Neutrophil (primary cell): ENCODE data around the gene QARS1.

Source experiments
- H3K27ac ChIP-seq: fragments of 200-600 bp; sonication (generic); 2 replicates; pipeline ENCODE4 v1.5.1; 2016; ENCODE audit warnings: mild to moderate bottlenecking, moderate library complexity
- H3K27me3 ChIP-seq: fragments of 200-600 bp; sonication (generic); 2 replicates; pipeline ENCODE4 v1.6.0; 2016; ENCODE audit warnings: mild to moderate bottlenecking
- H3K36me3 ChIP-seq: fragments of 200-600 bp; sonication (generic); 2 replicates; pipeline ENCODE4 v1.5.1; 2017
- H3K4me1 ChIP-seq, 2 experiments: fragments of 200-600 bp in 1 of 2; sonication (generic) in 1 of 2; 1 replicate in 1 of 2; 2 replicates in 1 of 2; pipeline versions ENCODE4 v1.5.1 to v1.6.1; 2013 to 2016; ENCODE audit warnings: low read depth in 1 of 2, low read length in 1 of 2, mild to moderate bottlenecking in 1 of 2, moderate library complexity in 1 of 2; ENCODE audit not compliant: control insufficient read depth in 1 of 2, insufficient read depth in 1 of 2
- H3K4me3 ChIP-seq, 2 experiments: fragments of 200-600 bp in 1 of 2; sonication (generic) in 1 of 2; 1 replicate in 1 of 2; 2 replicates in 1 of 2; pipeline ENCODE4 v1.5.1; 2013 to 2016; ENCODE audit warnings: low read depth in 1 of 2, low read length in 1 of 2, mild to moderate bottlenecking in 1 of 2, moderate library complexity in 1 of 2
- H3K9me3 ChIP-seq: fragments of 200-600 bp; sonication (generic); 2 replicates; pipeline ENCODE4 v1.5.1; 2016
- CTCF ChIP-seq: fragments of 200-600 bp; sonication (generic); IDR thresholded peaks from 2 replicates; pipeline ENCODE4 v1.5.1; 2016; ENCODE audit warnings: antibody characterized with exemption

QARS1 gene

GRCh38 chr3:49076116-49076515, 28.4 kb downstream of the QARS1 start:
- Histone ChIP-seq H3K36me3 (peaks cover 68% of the 10 kb centered on the region), H3K4me3 (no peak overlapping the region), H3K27me3 (no peaks in the 10 kb centered on the region), H3K9me3 (no peaks in the 10 kb centered on the region), H3K4me1 (no peaks in the 10 kb centered on the region), H3K27ac (no peak overlapping the region)
- TF ChIP-seq CTCF = no peak

- no peak overlapping the region for H3K4me3 ChIP-seq
- H3K4me1 ChIP-seq = peaks cover 7 to 8% of the 10 kb centered on the region in 2 experiments
- no peak for TF ChIP-seq CTCF
- peaks cover 43% of the 10 kb centered on the region for H3K36me3 ChIP-seq
- no peak overlapping the region for H3K27ac ChIP-seq
- no peaks in the 10 kb centered on the region for H3K27me3 ChIP-seq
- H3K9me3 ChIP-seq = no peaks in the 10 kb centered on the region
Observed at GRCh38 chr3:49058011-49058410, 46.5 kb downstream of the QARS1 start.

- Histone ChIP-seq H3K9me3 (no peaks in the 10 kb centered on the region), H3K27ac (no peak overlapping the region), H3K36me3 (peaks cover 46% of the 10 kb centered on the region), H3K4me1 (peaks cover 7 to 8% of the 10 kb centered on the region in 2 experiments), H3K27me3 (no peaks in the 10 kb centered on the region), H3K4me3 (no peak overlapping the region)
- no peak for TF ChIP-seq CTCF
Observed at GRCh38 chr3:49057268-49057667, 47.3 kb downstream of the QARS1 start.

GRCh38 chr3:49054344-49054862, 50.2 kb downstream of the QARS1 start:
- H3K27me3 ChIP-seq = no peaks in the 10 kb centered on the region
- no peaks in the 10 kb centered on the region for H3K9me3 ChIP-seq
- no peak overlapping the region for H3K4me3 ChIP-seq
- peaks cover 53% of the 10 kb centered on the region for H3K36me3 ChIP-seq
- peaks cover 7 to 8% of the 10 kb centered on the region in 2 experiments for H3K4me1 ChIP-seq
- H3K27ac ChIP-seq = no peak overlapping the region
- no peak for TF ChIP-seq CTCF

GRCh38 chr3:49053543-49053942, 51.0 kb downstream of the QARS1 start:
- peaks cover 53% of the 10 kb centered on the region for H3K36me3 ChIP-seq
- no peaks in the 10 kb centered on the region for H3K27me3 ChIP-seq
- no peak overlapping the region for H3K27ac ChIP-seq
- no peak for TF ChIP-seq CTCF
- H3K4me1 ChIP-seq = peaks cover 7 to 8% of the 10 kb centered on the region in 2 experiments
- no peaks in the 10 kb centered on the region for H3K9me3 ChIP-seq
- no peak overlapping the region for H3K4me3 ChIP-seq
